HepG2 (cell line): ENCODE results near the gene TNFAIP2. TPM values are rescaled to one million over a fixed set of nuclear protein-coding genes. Genes with fewer than 3 reads are reported as not detected.

Source experiments
- ATF7-NPFF ChIP-seq: sonication (generic); formaldehyde crosslinking; IDR thresholded peaks from 2 replicates; pipeline ENCODE4 v1.8.1; 2023; ENCODE audit warnings: mild to moderate bottlenecking, low read depth, missing genetic modification reagents, moderate library complexity
- ATM ChIP-seq: fragments of 450-650 bp; IDR thresholded peaks from 2 replicates; pipeline ENCODE4 v1.7.1; 2017; ENCODE audit warnings: mild to moderate bottlenecking, borderline replicate concordance
- FOXO1 ChIP-seq: sonication (generic); formaldehyde crosslinking; IDR thresholded peaks from 2 replicates; pipeline ENCODE4 v1.4.0; 2020; ENCODE audit warnings: missing genetic modification reagents
- IRX3 ChIP-seq: sonication (generic); formaldehyde crosslinking; IDR thresholded peaks from 2 replicates; pipeline ENCODE4 v1.8.1; 2023; ENCODE audit warnings: mild to moderate bottlenecking, low read depth, missing genetic modification reagents, borderline replicate concordance
- MAFF ChIP-seq: IDR thresholded peaks from 2 replicates; pipeline ENCODE4 v1.6.1; 2011; ENCODE audit warnings: low read depth, low read length, improper control_type of control experiment
- MAZ ChIP-seq, 2 experiments: sonication (generic) in 1 of 2; formaldehyde crosslinking in 1 of 2; IDR thresholded peaks; 2 replicates each; pipeline versions ENCODE4 v1.5.0 to v1.6.1; 2012 to 2020; ENCODE audit warnings: low read depth in 2 of 2, mild to moderate bottlenecking in 2 of 2, borderline replicate concordance in 1 of 2, improper control_type of control experiment in 1 of 2, low read length in 1 of 2, missing genetic modification reagents in 1 of 2, moderate library complexity in 1 of 2
- MXD3 ChIP-seq: IDR thresholded peaks from 2 replicates; pipeline ENCODE4 v1.6.1; 2016; ENCODE audit warnings: mild to moderate bottlenecking, missing biosample characterization, missing genetic modification reagents
- NR2F6 ChIP-seq, 2 experiments: IDR thresholded peaks; 2 replicates each; pipeline ENCODE4 v1.6.1; 2016; ENCODE audit warnings: antibody characterized with exemption in 1 of 2, mild to moderate bottlenecking in 1 of 2
- POLR2AphosphoS5 ChIP-seq: IDR thresholded peaks from 2 replicates; pipeline ENCODE4 v1.6.1; 2012; ENCODE audit warnings: low read depth, low read length
- RAD21 ChIP-seq: fragments of 450-650 bp; formaldehyde crosslinking; IDR thresholded peaks from 2 replicates; pipeline ENCODE4 v1.5.0; 2020; ENCODE audit warnings: mild to moderate bottlenecking
- REL ChIP-seq: sonication (generic); formaldehyde crosslinking; conservative IDR thresholded peaks from 2 replicates; pipeline ENCODE4 v1.8.0; 2022; ENCODE audit warnings: mild to moderate bottlenecking, missing genetic modification reagents, moderate library complexity
- RFXANK ChIP-seq: IDR thresholded peaks from 2 replicates; pipeline ENCODE4 v1.6.1; 2016
- SALL1 ChIP-seq: sonication (generic); formaldehyde crosslinking; IDR thresholded peaks from 2 replicates; pipeline ENCODE4 v1.8.0; 2022; ENCODE audit warnings: mild to moderate bottlenecking, missing genetic modification reagents
- SIN3B ChIP-seq: fragments of 150-350 bp; IDR thresholded peaks from 2 replicates; pipeline ENCODE4 v1.6.1; 2014; ENCODE audit warnings: low read length
- TGIF2 ChIP-seq: IDR thresholded peaks from 2 replicates; pipeline ENCODE4 v1.6.1; 2016; ENCODE audit warnings: control low read depth, missing compliant biosample characterization
- ZBTB7A ChIP-seq: sonication (generic); formaldehyde crosslinking; IDR thresholded peaks from 2 replicates; pipeline ENCODE4 v1.8.0; 2022; ENCODE audit warnings: mild to moderate bottlenecking, missing genetic modification reagents
- ZFX ChIP-seq: sonication (generic); formaldehyde crosslinking; IDR thresholded peaks from 2 replicates; pipeline ENCODE4 v1.4.0; 2020; ENCODE audit warnings: mild to moderate bottlenecking, low read depth, missing genetic modification reagents, moderate library complexity
- ZKSCAN1 ChIP-seq: fragments of 150-350 bp; IDR thresholded peaks from 2 replicates; pipeline ENCODE4 v1.6.1; 2014; ENCODE audit warnings: low read length
- ZMYM3 ChIP-seq: sonication (generic); formaldehyde crosslinking; IDR thresholded peaks from 2 replicates; pipeline ENCODE4 v1.5.1; 2020; ENCODE audit warnings: mild to moderate bottlenecking, missing genetic modification reagents
- ZNF12 ChIP-seq: sonication (generic); formaldehyde crosslinking; IDR thresholded peaks from 2 replicates; pipeline ENCODE4 v1.5.0; 2020; ENCODE audit warnings: missing genetic modification reagents
- ZNF432 ChIP-seq: sonication (generic); formaldehyde crosslinking; IDR thresholded peaks from 2 replicates; pipeline ENCODE4 v1.5.0; 2020; ENCODE audit warnings: missing genetic modification reagents, mild to moderate bottlenecking, borderline replicate concordance
- ZNF546 ChIP-seq: sonication (generic); formaldehyde crosslinking; conservative IDR thresholded peaks from 2 replicates; pipeline ENCODE4 v1.8.1; 2023; ENCODE audit warnings: mild to moderate bottlenecking, missing genetic modification reagents
- ZNF672 ChIP-seq: sonication (generic); formaldehyde crosslinking; IDR thresholded peaks from 2 replicates; pipeline ENCODE4 v1.8.1; 2022; ENCODE audit warnings: missing genetic modification reagents
- ZNF709 ChIP-seq: sonication (generic); formaldehyde crosslinking; IDR thresholded peaks from 2 replicates; pipeline ENCODE4 v1.5.0; 2020; ENCODE audit warnings: mild to moderate bottlenecking, missing genetic modification reagents
- polyA plus RNA-seq, 8 experiments: library from polyadenylated mRNA; depleted of rRNA in 3 of 8; stranded (reverse) in 7 of 8; unstranded in 1 of 8; fragments of >200 nt; fragmentation: Illumina TruSeq in 4 of 8; extraction: Trizol in 4 of 8; gene quantifications; 2 replicates each; pipeline versions ENCODE4 v1.2.1 to v1.2.3, GENCODE V29; 2011 to 2016; ENCODE audit warnings: low read depth in 4 of 8, missing spikeins in 1 of 8, mixed read lengths in 1 of 8; ENCODE audit not compliant: insufficient read depth in 1 of 8
- total RNA-seq, 5 experiments: library from RNA; depleted of rRNA; stranded (reverse); fragments of >200 nt; fragmentation: Illumina TruSeq; extraction: Trizol; gene quantifications; 2 replicates each; pipeline ENCODE4 v1.2.3, GENCODE V29; 2016; ENCODE audit warnings: low read depth in 1 of 5
- TF ChIP-seq, protein P1 (sequence below): sonication (generic); formaldehyde crosslinking; IDR thresholded peaks from 2 replicates; pipeline ENCODE4 v1.4.0; 2020; ENCODE audit warnings: missing genetic modification reagents; ENCODE audit errors: not compliant biosample characterization
- TF ChIP-seq, protein P2 (sequence below): sonication (generic); formaldehyde crosslinking; IDR thresholded peaks from 2 replicates; pipeline ENCODE4; 2020; ENCODE audit warnings: missing genetic modification reagents, mild to moderate bottlenecking, borderline replicate concordance

Gene TNFAIP2
- total and polyA plus RNA-seq, 2 of the 13 experiments (the other 11 are each of a cell fraction or from before 2014, with no cell fraction given): 0.46 to 1.5 TPM

DNA sequence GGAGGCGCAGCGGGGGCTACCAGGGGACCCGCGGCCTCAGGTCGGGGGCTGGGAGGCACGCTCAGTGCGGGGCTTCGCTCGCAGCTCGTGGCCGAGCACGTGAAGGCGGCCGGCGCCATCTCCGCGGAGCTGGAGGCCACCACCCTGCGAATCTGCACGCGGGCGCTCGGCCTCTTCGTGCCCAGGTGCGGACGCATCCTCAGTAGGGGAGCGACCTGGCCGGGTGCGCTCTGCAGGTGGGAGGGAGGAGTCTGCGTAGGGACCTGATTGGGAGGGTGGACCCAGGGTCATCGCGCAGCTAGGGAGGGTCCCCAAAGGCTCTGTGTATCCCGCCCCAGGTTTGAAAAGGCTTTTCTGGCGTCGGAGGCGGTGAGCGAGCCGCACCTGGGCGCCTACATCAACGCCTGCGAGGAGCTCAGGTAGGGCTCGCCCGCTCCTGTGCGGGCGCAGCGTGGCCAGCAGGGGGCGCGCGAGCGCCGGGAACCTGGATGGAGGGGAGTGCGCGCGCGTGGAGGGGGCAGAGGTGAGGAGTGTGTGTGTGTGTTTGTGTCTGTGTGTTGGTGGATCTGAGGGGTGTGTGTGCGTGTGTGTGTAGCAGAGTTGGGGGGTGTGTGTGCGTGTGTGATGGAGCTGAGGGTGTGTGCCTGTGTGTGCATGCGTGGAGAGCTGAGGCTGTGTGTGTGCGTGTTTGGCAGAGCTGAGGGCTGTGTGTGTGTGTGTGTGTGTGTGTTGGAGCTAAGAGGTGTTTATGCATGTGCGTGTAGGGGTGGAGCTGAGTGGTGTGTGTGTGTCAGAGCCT is 18.4 kb upstream of the TNFAIP2 start (continued):
- TF ChIP-seq REL (CRISPR knock-in tag): peak; percentile 76; the same call in 1 of the 2 replicates
- no peak for TF ChIP-seq RFXANK (CRISPR knock-in tag)
- peak; percentile 92 for TF ChIP-seq RAD21 (CRISPR knock-in tag)
- TF ChIP-seq ZNF546 (CRISPR knock-in tag): peak; percentile 75; the same call in 1 of the 2 replicates
- TF ChIP-seq, protein P1, sequence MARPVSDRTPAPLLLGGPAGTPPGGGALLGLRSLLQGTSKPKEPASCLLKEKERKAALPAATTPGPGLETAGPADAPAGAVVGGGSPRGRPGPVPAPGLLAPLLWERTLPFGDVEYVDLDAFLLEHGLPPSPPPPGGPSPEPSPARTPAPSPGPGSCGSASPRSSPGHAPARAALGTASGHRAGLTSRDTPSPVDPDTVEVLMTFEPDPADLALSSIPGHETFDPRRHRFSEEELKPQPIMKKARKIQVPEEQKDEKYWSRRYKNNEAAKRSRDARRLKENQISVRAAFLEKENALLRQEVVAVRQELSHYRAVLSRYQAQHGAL (CRISPR knock-in tag): no peak
- no peak for TF ChIP-seq ZNF12 (CRISPR knock-in tag)
- 0 out of 2 replicates have a peak, but pooled peaks have one; percentile 11 for TF ChIP-seq MXD3
- no peak for TF ChIP-seq ZKSCAN1
- peak; percentile 49; the same call in 1 of the 2 replicates for TF ChIP-seq SALL1 (CRISPR knock-in tag)
- peak; percentile 55; the same call in 1 of the 2 replicates for TF ChIP-seq ZBTB7A (CRISPR knock-in tag)
- TF ChIP-seq POLR2AphosphoS5: peak; percentile 62
- TF ChIP-seq IRX3 (CRISPR knock-in tag): no peak
- peak; percentile 62; the same call in 1 of the 2 replicates for TF ChIP-seq MAZ (IDR thresholded peaks at IDR 0.05; ENCODE audit: borderline replicate concordance, low read depth, low read length)
- peak; percentile 56; the same call in 1 of the 2 replicates for TF ChIP-seq MAZ (CRISPR knock-in tag; IDR thresholded peaks at IDR 0.05; ENCODE audit: low read depth)
- TF ChIP-seq ZMYM3 (CRISPR knock-in tag): no peak
- TF ChIP-seq FOXO1 (CRISPR knock-in tag): no peak
- no peak for TF ChIP-seq MAFF
- TF ChIP-seq ZNF709 (CRISPR knock-in tag): 0 out of 2 replicates have a peak, but pooled peaks have one; percentile 27
- 0 out of 2 replicates have a peak, but pooled peaks have one; percentile 32 for TF ChIP-seq NR2F6 (IDR thresholded peaks at IDR 0.05)
- TF ChIP-seq NR2F6 (CRISPR knock-in tag; IDR thresholded peaks at IDR 0.05): peak; percentile 56; the same call in 1 of the 2 replicates
- 0 out of 2 replicates have a peak, but pooled peaks have one; percentile 32 for TF ChIP-seq ZNF672 (CRISPR knock-in tag)
- no peak for TF ChIP-seq TGIF2 (CRISPR knock-in tag)
- TF ChIP-seq ZFX (CRISPR knock-in tag): 0 out of 2 replicates have a peak, but pooled peaks have one; percentile 24
- TF ChIP-seq SIN3B: no peak
- TF ChIP-seq ATM: no peak
- TF ChIP-seq ATF7-NPFF: no peak
- no peak for TF ChIP-seq ZNF432 (CRISPR knock-in tag)
- TF ChIP-seq, protein P2, sequence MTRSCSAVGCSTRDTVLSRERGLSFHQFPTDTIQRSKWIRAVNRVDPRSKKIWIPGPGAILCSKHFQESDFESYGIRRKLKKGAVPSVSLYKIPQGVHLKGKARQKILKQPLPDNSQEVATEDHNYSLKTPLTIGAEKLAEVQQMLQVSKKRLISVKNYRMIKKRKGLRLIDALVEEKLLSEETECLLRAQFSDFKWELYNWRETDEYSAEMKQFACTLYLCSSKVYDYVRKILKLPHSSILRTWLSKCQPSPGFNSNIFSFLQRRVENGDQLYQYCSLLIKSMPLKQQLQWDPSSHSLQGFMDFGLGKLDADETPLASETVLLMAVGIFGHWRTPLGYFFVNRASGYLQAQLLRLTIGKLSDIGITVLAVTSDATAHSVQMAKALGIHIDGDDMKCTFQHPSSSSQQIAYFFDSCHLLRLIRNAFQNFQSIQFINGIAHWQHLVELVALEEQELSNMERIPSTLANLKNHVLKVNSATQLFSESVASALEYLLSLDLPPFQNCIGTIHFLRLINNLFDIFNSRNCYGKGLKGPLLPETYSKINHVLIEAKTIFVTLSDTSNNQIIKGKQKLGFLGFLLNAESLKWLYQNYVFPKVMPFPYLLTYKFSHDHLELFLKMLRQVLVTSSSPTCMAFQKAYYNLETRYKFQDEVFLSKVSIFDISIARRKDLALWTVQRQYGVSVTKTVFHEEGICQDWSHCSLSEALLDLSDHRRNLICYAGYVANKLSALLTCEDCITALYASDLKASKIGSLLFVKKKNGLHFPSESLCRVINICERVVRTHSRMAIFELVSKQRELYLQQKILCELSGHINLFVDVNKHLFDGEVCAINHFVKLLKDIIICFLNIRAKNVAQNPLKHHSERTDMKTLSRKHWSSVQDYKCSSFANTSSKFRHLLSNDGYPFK (CRISPR knock-in tag): peak; percentile 49; the same call in 1 of the 2 replicates
